HTR-8/SVneo (cell line): ENCODE results near the gene ZNF134.

ENCODE experiments used
- DNase-seq: peaks from one replicate; pipeline ENCODE4 v3.0.0; 2011; ENCODE audit warnings: low spot score, mixed read lengths; ENCODE audit not compliant: insufficient read length
- FAIRE-seq: peaks from 2 replicates; lab custom pipeline; 2011; peaks lifted over from hg19 to GRCh38; lab: Jason Lieb, UNC

ZNF134 gene

GRCh38 chr19:57613941-57614743 is at the start of gene ZNF134:
Gene ZNF134 (plus strand): TSS chr19:57614242. CDS start chr19:57619469, 5,227 bp downstream.
- peak; percentile 95 for DNase-seq
- FAIRE-seq: peak; percentile 16

GRCh38 chr19:57566396-57567265 is 47.4 kb upstream of the ZNF134 start:
- FAIRE-seq: no peak
- DNase-seq: no peak

DNA sequence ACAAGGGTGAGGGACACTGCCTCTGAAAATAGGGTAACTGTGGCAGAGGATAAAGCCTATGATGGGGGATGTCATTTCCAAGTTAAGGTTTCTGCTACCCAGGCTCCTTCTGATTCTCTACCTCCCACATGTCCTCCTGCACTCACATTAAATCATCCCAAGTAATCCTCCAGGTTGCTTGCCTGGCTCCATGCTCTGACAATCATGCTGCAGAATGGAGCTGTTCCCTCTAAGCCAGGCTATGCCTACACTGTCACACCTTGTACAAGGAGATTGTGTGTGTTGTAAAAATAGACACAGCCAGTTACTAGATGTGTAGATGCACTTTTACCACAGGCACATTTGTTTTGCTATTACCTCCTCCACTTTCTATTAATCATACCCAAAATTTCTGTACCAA is 43.3 kb upstream of the ZNF134 start:
- FAIRE-seq (peak; percentile 54), DNase-seq (no peak)

DNA sequence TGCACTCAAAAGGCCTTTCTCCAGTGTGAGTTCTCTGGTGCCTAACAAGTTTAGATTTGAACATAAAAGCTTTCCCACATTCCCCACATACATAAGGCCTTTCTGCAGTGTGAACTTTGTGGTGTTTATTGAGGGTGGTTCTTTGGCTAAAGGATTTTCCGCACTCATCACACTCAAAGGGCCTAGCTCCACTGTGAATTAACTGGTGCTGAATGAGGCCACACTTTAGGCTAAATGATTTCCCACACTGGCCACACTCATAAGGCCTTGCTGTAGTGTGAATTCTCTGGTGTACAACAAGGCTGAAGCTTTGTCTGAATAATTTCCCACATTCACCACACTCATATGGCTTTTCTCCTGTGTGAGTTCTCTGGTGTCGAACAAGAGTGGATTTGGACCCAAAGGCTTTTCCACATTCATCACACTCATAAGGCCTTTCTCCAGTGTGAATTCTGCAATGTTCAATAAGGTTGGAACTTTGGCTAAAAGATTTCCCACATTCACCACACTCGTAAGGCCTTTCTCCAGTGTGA is 41.6 kb upstream of the ZNF134 start:
- no peak for DNase-seq
- FAIRE-seq: no peak

- FAIRE-seq: no peak
- DNase-seq: no peak
These were observed 37.4 kb upstream of the ZNF134 start for GRCh38 chr19:57576661-57577060.

- peak; percentile 95 for FAIRE-seq
- peak; percentile 97 for DNase-seq
These were observed 35.4 kb upstream of the ZNF134 start, which contains the start of gene ZNF416 for GRCh38 chr19:57578487-57579205. Gene ZNF416 (minus strand): TSS chr19:57578911. CDS start chr19:57578704, 207 bp downstream.

DNA sequence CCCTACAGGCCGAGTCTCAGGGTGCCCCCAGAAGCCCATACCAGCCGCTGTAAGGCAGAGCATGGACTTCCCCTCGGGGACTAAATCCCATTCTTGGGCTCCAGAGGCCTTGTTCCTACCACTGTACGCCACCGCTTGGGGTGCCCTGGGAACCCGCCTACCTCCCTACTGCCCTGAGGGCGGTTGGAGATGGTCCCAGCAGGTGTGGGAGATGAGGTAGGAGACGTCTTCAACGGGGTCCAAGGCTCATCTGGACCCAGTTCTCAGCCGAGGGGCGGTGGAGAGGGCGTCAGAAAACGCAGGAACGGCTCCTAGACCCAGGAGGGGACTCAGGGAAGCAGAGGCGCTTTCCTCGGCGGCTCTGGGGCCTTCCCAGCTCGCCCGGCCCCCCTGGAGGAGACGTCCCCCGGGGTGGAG is 30.9 kb upstream of the ZNF134 start:
- FAIRE-seq (no peak), DNase-seq (no peak)

GRCh38 chr19:57583521-57584416 is 30.3 kb upstream of the ZNF134 start, which contains the start of gene ZIK1:
Gene ZIK1 (plus strand): TSS chr19:57584145. CDS start chr19:57584357, 212 bp downstream.
- DNase-seq: peak; percentile 93
- peak; percentile 90 for FAIRE-seq

- FAIRE-seq: no peak
- DNase-seq: no peak
These were observed 26.5 kb upstream of the ZNF134 start for GRCh38 chr19:57587529-57587928.

- FAIRE-seq: no peak
These were observed 14.7 kb upstream of the ZNF134 start for GRCh38 chr19:57599377-57599760.

GRCh38 chr19:57599761-57600383 is 14.2 kb upstream of the ZNF134 start, which contains the start of gene ZNF530:
Gene ZNF530 (plus strand): TSS chr19:57599885. CDS start chr19:57604346, 4,461 bp downstream.
- FAIRE-seq (peak; percentile 89), DNase-seq (peak; percentile 88)

More at GRCh38 chr19:57599377-57599760, 14.7 kb upstream of the ZNF134 start:
- no peak for DNase-seq

DNA sequence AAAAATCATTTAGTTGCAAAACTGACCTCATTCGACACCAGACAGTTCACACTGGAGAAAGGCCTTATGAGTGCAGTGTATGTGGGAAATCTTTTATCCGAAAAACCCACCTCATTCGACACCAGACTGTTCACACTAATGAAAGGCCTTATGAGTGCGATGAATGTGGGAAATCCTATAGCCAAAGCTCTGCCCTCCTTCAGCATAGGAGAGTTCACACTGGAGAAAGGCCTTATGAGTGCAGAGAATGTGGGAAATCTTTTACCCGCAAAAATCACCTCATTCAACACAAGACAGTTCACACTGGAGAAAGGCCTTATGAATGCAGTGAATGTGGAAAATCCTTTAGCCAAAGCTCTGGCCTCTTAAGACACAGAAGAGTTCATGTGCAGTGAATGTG is 7.1 kb upstream of the ZNF134 start:
- FAIRE-seq: no peak
- no peak for DNase-seq

DNA sequence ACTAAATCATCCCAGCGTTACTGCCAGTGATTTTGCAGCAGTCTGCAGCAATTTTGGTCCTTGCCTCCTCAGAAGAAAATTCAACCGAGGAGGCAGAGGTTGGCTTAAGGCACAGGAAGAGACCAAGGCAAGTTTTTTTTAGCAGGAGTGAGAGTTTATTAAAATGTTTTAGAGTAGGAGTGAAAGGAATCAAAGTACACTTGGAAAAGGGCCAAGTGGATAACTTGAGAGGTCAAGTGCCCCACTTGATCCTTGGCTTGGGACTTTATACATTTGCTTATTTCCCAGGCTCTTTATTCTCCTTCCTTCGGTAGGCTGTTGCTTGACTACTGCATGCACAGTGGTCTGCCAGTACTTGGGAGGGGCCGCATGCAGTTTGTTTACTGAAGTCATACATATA is 2.9 kb upstream of the ZNF134 start:
- no peak for FAIRE-seq
- no peak for DNase-seq

DNA sequence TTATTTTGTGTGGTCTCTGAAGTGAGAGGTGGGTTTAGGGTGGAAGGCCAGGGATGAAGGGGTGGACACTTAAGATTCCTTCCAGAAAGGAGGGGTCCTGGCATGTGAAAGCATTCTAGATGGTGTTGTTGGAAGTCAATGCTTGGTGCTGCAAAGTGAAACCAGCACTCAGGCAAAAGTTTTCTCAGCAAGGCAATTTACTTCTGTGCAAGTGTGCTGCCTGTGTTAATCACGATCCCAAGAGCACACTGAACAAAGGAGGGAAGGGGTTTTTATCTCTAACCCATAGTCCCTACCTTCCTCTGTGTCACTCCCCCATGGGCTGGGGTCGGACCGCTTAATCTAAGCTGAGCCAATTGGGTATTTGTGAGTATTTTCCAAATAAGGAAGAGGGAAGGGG is 1.3 kb downstream of the ZNF134 start:
- DNase-seq (no peak), FAIRE-seq (no peak)

DNA sequence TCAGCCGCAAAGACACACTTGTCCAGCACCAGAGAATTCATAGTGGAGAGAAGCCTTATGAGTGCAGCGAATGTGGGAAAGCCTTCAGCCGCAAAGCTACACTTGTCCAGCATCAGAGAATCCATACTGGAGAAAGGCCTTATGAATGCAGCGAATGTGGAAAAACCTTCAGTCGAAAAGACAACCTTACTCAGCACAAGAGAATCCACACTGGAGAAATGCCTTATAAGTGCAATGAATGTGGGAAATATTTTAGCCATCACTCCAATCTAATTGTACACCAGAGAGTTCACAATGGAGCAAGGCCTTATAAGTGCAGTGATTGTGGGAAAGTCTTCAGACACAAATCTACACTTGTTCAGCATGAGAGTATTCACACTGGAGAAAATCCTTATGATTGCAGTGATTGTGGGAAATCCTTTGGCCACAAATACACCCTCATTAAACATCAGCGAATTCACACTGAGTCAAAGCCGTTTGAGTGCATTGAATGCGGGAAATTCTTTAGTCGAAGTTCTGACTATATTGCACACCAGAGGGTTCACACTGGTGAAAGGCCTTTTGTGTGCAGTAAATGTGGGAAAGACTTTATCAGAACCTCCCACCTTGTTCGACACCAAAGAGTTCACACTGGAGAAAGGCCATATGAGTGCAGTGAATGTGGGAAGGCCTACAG is 6.8 kb downstream of the ZNF134 start:
- no peak for DNase-seq
- FAIRE-seq: no peak

- FAIRE-seq (no peak), DNase-seq (no peak)
These were observed 9.0 kb downstream of the ZNF134 start for GRCh38 chr19:57623091-57623490.

- DNase-seq (peak; percentile 93), FAIRE-seq (peak; percentile 89)
These were observed 19.2 kb downstream of the ZNF134 start, which contains the start of gene ZNF211 for GRCh38 chr19:57632987-57633831. Gene ZNF211 (plus strand): TSS chr19:57633168. CDS start chr19:57633347, 179 bp downstream.
